OCI-LY3 (cell line): Measurements from ENCODE around the gene DZIP1L.

Source experiments
- EZH2phosphoT487 ChIP-seq: fragments of 200-600 bp; shearing (Covaris generic); IDR thresholded peaks from 2 replicates; pipeline ENCODE4 v1.6.1; 2018; ENCODE audit warnings: antibody characterized with exemption, mixed run types, low read depth
- TF ChIP-seq, protein P1 (sequence below): fragments of 200-600, 300-600 bp; sonication (generic); IDR thresholded peaks from 2 replicates; pipeline ENCODE4 v1.5.1; 2014; ENCODE audit warnings: antibody characterized with exemption, low read length, low read depth

DNA sequence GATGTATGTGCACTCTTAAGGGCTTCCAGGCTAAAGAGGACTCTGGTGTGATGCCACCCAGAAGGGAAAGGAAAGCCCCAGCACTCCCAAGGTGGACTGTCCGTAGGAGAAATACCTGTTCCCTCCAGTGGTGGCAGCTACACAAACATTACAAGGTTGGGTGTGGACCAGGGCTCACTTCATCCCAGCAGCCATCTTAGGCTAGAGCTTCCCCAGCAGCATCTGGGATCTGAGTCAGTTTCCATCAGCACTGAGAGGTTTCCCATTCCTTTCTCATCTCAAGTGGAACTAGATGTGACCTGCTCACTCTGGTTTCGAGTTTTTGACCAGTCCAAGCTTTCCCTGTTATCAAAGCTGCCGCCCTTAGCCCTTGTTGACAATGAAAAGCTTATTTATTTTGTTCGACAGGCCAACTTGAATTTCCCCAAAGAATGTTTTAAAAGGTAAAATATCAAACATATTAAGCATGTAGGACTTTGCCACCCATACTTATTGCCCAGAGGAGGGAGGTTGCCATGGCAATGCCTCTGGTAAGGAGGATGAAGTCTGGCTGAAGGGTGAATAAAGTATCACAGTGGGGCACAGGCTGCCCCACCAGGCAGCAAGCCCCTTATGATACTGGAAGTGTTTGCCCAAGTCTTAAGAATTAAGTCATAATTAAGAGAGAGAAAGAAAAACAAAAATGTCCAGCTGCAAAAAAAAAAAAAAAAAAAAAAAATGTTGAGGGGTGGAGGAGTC, 76.5 kb downstream of the DZIP1L start:
- TF ChIP-seq, protein P1, sequence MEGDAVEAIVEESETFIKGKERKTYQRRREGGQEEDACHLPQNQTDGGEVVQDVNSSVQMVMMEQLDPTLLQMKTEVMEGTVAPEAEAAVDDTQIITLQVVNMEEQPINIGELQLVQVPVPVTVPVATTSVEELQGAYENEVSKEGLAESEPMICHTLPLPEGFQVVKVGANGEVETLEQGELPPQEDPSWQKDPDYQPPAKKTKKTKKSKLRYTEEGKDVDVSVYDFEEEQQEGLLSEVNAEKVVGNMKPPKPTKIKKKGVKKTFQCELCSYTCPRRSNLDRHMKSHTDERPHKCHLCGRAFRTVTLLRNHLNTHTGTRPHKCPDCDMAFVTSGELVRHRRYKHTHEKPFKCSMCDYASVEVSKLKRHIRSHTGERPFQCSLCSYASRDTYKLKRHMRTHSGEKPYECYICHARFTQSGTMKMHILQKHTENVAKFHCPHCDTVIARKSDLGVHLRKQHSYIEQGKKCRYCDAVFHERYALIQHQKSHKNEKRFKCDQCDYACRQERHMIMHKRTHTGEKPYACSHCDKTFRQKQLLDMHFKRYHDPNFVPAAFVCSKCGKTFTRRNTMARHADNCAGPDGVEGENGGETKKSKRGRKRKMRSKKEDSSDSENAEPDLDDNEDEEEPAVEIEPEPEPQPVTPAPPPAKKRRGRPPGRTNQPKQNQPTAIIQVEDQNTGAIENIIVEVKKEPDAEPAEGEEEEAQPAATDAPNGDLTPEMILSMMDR: no peak
- TF ChIP-seq EZH2phosphoT487: no peak
